T-helper 1 cell (primary cell): Measurements from ENCODE around the gene DCAF15.
A peak's percentile ranks its signal among the peaks of the same experiment; 100 is the strongest.

ENCODE experiments used
- DNase-seq, 5 donors: peaks; one replicate each; pipeline ENCODE4 v3.0.0-alpha.2; 2012 to 2020

DCAF15 gene

GRCh38 chr19:13977803-13978202 is 25.5 kb downstream of the DCAF15 start:
- DNase-seq: no peak

- DNase-seq: no peak
These were observed 26.3 kb downstream of the DCAF15 start for GRCh38 chr19:13978351-13979243.

- no peak for DNase-seq
These were observed 26.9 kb downstream of the DCAF15 start for GRCh38 chr19:13979244-13979615.

- DNase-seq: no peak
These were observed 27.4 kb downstream of the DCAF15 start for GRCh38 chr19:13979686-13980085.

- no peak for DNase-seq
These were observed 28.0 kb downstream of the DCAF15 start for GRCh38 chr19:13980340-13980739.

GRCh38 chr19:13981021-13981420 is 28.7 kb downstream of the DCAF15 start:
- no peak for DNase-seq

GRCh38 chr19:13981467-13981866 is 29.2 kb downstream of the DCAF15 start:
- DNase-seq: no peak

GRCh38 chr19:13981988-13982501 is 29.7 kb downstream of the DCAF15 start:
- DNase-seq: no peak

GRCh38 chr19:13982773-13983172 is 30.5 kb downstream of the DCAF15 start:
- DNase-seq: no peak

GRCh38 chr19:13983213-13983889 is 31.0 kb downstream of the DCAF15 start:
- DNase-seq: peak in 2 of 5 donors; percentile 30 to 39

GRCh38 chr19:13984186-13984585 is 31.9 kb downstream of the DCAF15 start:
- DNase-seq: no peak

- peak in 1 of 5 donors; percentile 22 for DNase-seq
These were observed 32.8 kb downstream of the DCAF15 start for GRCh38 chr19:13984875-13985741.

GRCh38 chr19:13985771-13986347 is 33.5 kb downstream of the DCAF15 start:
- peak in 1 of 5 donors; percentile 23 for DNase-seq

GRCh38 chr19:13986348-13986904 is 34.1 kb downstream of the DCAF15 start:
- peak; percentile 98 for DNase-seq

- DNase-seq: no peak
These were observed 35.0 kb downstream of the DCAF15 start for GRCh38 chr19:13987101-13987890.

GRCh38 chr19:13989487-13989886 is 37.2 kb downstream of the DCAF15 start:
- DNase-seq: no peak

GRCh38 chr19:13990085-13990484 is 37.8 kb downstream of the DCAF15 start:
- no peak for DNase-seq

- no peak for DNase-seq
These were observed 39.7 kb downstream of the DCAF15 start for GRCh38 chr19:13992025-13992424.

GRCh38 chr19:13993590-13994300 is 41.4 kb downstream of the DCAF15 start:
- DNase-seq: no peak

GRCh38 chr19:13995017-13995728 is 42.9 kb downstream of the DCAF15 start:
- no peak for DNase-seq
